ENCODE data around the gene HMBS. TPM values are rescaled to one million over a fixed set of nuclear protein-coding genes. Genes with fewer than 3 reads are reported as not detected.
"Not testable (repeated sequence)": the region's sequence is repeated elsewhere in the genome, so short reads cannot be mapped to it uniquely, and the experiment has no call there.

The HMBS gene
- total and polyA plus RNA-seq, 2 donors: 6.5 to 19.0 TPM

GRCh38 chr11:119126675-119127268 is 42.1 kb downstream of the HMBS start:
- Histone ChIP-seq H3K27ac (ENCODE audit: low read depth) (no peak overlapping the region), H3K36me3 (ENCODE audit: insufficient read depth) (no peaks in the 10 kb centered on the region)

GRCh38 chr11:119130662-119131061 is 46.0 kb downstream of the HMBS start:
- H3K4me3 ChIP-seq (ENCODE audit: low read depth, low read length): no peak overlapping the region
- 64% methylated on average over 3 of the region's 3 CpGs for WGBS
- no peaks in the 10 kb centered on the region for H3K4me1 ChIP-seq (ENCODE audit: insufficient read depth)
- no peak overlapping the region for H3K27ac ChIP-seq (ENCODE audit: low read depth)
- H3K36me3 ChIP-seq (ENCODE audit: insufficient read depth): peaks cover 2% of the 10 kb centered on the region
- DNase-seq (ENCODE audit: extremely low spot score): no peak

More at GRCh38 chr11:119126675-119127268, 42.1 kb downstream of the HMBS start:
- 59% methylated on average over 5 of the region's 5 CpGs for WGBS
- Histone ChIP-seq H3K4me1 (ENCODE audit: insufficient read depth) (peaks cover 2% of the 10 kb centered on the region), H3K4me3 (ENCODE audit: low read depth, low read length) (no peak overlapping the region)
- DNase-seq (ENCODE audit: extremely low spot score): no peak

- Histone ChIP-seq H3K36me3 (ENCODE audit: insufficient read depth) (peaks cover 2% of the 10 kb centered on the region), H3K27ac (ENCODE audit: low read depth) (no peak overlapping the region), H3K4me3 (ENCODE audit: low read depth, low read length) (no peak overlapping the region), H3K4me1 (ENCODE audit: insufficient read depth) (no peaks in the 10 kb centered on the region)
- no peak for DNase-seq (ENCODE audit: extremely low spot score)
- WGBS: 68% methylated on average over 4 of the region's 4 CpGs
These were observed 49.8 kb downstream of the HMBS start for GRCh38 chr11:119134389-119134978.

- not testable (repeated sequence) for DNase-seq (ENCODE audit: extremely low spot score); H3K4me3 ChIP-seq (ENCODE audit: low read depth, low read length); H3K36me3 ChIP-seq (ENCODE audit: insufficient read depth); H3K4me1 ChIP-seq (ENCODE audit: insufficient read depth); H3K27ac ChIP-seq (ENCODE audit: low read depth)
- WGBS: 84% methylated on average over 10 of the region's 10 CpGs
These were observed 54.6 kb downstream of the HMBS start for GRCh38 chr11:119139276-119139675.

Other genes starting within 250 kb of the HMBS start
- gene CXCR5, start 201.0 kb upstream of the HMBS start, total RNA-seq: not detected
- 0.38 TPM for gene CXCR5, start 201.0 kb upstream of the HMBS start, polyA plus RNA-seq
- gene BCL9L, start 159.0 kb upstream of the HMBS start, total RNA-seq: 15.1 TPM
- gene BCL9L, start 159.0 kb upstream of the HMBS start, polyA plus RNA-seq: 48.1 TPM
- 38.2 TPM for gene UPK2, start 128.6 kb upstream of the HMBS start, total RNA-seq
- 33.8 TPM for gene UPK2, start 128.6 kb upstream of the HMBS start, polyA plus RNA-seq
- gene FOXR1, start 113.1 kb upstream of the HMBS start, total RNA-seq: not detected
- not detected for gene FOXR1, start 113.1 kb upstream of the HMBS start, polyA plus RNA-seq
- 34.3 TPM for gene CENATAC, start 86.7 kb upstream of the HMBS start, total RNA-seq
- 12.8 TPM for gene CENATAC, start 86.7 kb upstream of the HMBS start, polyA plus RNA-seq
- gene RPS25, start 66.5 kb upstream of the HMBS start, total RNA-seq: 904 TPM
- 1,476 TPM for gene RPS25, start 66.5 kb upstream of the HMBS start, polyA plus RNA-seq
- 40.6 TPM for gene TRAPPC4, start 66.1 kb upstream of the HMBS start, total RNA-seq
- gene TRAPPC4, start 66.1 kb upstream of the HMBS start, polyA plus RNA-seq: 59.3 TPM
- gene SLC37A4, start 54.0 kb upstream of the HMBS start, total RNA-seq: 5.2 TPM
- 9.8 TPM for gene SLC37A4, start 54.0 kb upstream of the HMBS start, polyA plus RNA-seq
- gene HYOU1, start 27.7 kb upstream of the HMBS start, total RNA-seq: 32.4 TPM
- 43.8 TPM for gene HYOU1, start 27.7 kb upstream of the HMBS start, polyA plus RNA-seq
- gene VPS11, start 17.1 kb upstream of the HMBS start, total RNA-seq: 20.2 TPM
- gene VPS11, start 17.1 kb upstream of the HMBS start, polyA plus RNA-seq: 41.9 TPM
- 12.1 TPM for gene DPAGT1, start 17.0 kb downstream of the HMBS start, total RNA-seq
- gene DPAGT1, start 17.0 kb downstream of the HMBS start, polyA plus RNA-seq: 29.1 TPM
- 3.4 TPM for gene C2CD2L, start 22.5 kb downstream of the HMBS start, total RNA-seq
- 9.8 TPM for gene C2CD2L, start 22.5 kb downstream of the HMBS start, polyA plus RNA-seq
- 16.5 TPM for gene HINFP, start 36.7 kb downstream of the HMBS start, total RNA-seq
- gene HINFP, start 36.7 kb downstream of the HMBS start, polyA plus RNA-seq: 17.6 TPM
- gene ABCG4, start 64.2 kb downstream of the HMBS start, total RNA-seq: 0.95 TPM
- 0.18 TPM for gene ABCG4, start 64.2 kb downstream of the HMBS start, polyA plus RNA-seq
- gene NLRX1, start 83.8 kb downstream of the HMBS start, total RNA-seq: 11.7 TPM
- gene NLRX1, start 83.8 kb downstream of the HMBS start, polyA plus RNA-seq: 24.3 TPM
- gene NHERF4, start 100.6 kb downstream of the HMBS start, total RNA-seq: 0.74 TPM
- gene NHERF4, start 100.6 kb downstream of the HMBS start, polyA plus RNA-seq: 0.28 TPM
- gene CBL, start 121.5 kb downstream of the HMBS start, total RNA-seq: 15.5 TPM
- 8.0 TPM for gene CBL, start 121.5 kb downstream of the HMBS start, polyA plus RNA-seq
- 154 TPM for gene MCAM, start 232.2 kb downstream of the HMBS start, total RNA-seq
- gene MCAM, start 232.2 kb downstream of the HMBS start, polyA plus RNA-seq: 451 TPM
- gene RNF26, start 249.6 kb downstream of the HMBS start, total RNA-seq: 4.7 TPM
- 33.3 TPM for gene RNF26, start 249.6 kb downstream of the HMBS start, polyA plus RNA-seq